ENCODE measurements around the gene MRPS24. TPM values are rescaled to one million over a fixed set of nuclear protein-coding genes. Genes with fewer than 3 reads are reported as not detected.

The MRPS24 gene
- total and polyA plus RNA-seq, 2 of the 13 experiments (the other 11 are each of a cell fraction or from before 2014, with no cell fraction given), result 135 to 162 TPM

GRCh38 chr7:43855176-43855575 is 14.1 kb downstream of the MRPS24 start:
- intact Hi-C loops (cut with micrococcal nuclease; ENCODE audit: unreplicated experiment) (no loop called here), in situ Hi-C loops (cut with HindIII; ENCODE audit: extremely low pct_ligation_motif_present, low pct_unique_long_range_greater_than_20kb) (no loop called here)
- Histone ChIP-seq H3K9ac (ENCODE audit: insufficient read depth, low read depth, low read length) (no peak overlapping the region), H3K4me1 (ENCODE audit: insufficient read depth, low read length) (peaks cover 9% of the 10 kb centered on the region; the same call in 1 of the 2 replicates), H3K79me2 (ENCODE audit: insufficient read depth, low read length) (no peaks in the 10 kb centered on the region), H3K36me3 (replicated peaks in 1 of 2; ENCODE audit: control insufficient read depth in 1 of 2, insufficient read depth in 2 of 2, low read length in 2 of 2) (no peaks in the 10 kb centered on the region; a peak in 1 of 5 replicates), H4K20me1 (ENCODE audit: insufficient read depth, low read length) (no peaks in the 10 kb centered on the region), H2AFZ (ENCODE audit: low read length) (no peak overlapping the region), H3K27ac (ENCODE audit: extremely low read length, insufficient read depth, low read length) (no peak overlapping the region), H3K4me3 (replicated peaks in 1 of 3; ENCODE audit: insufficient read depth in 1 of 3, low read depth in 2 of 3, low read length in 3 of 3) (no peak overlapping the region), H3K4me2 (ENCODE audit: low read depth, low read length) (no peak overlapping the region), H3K27me3 (ENCODE audit: control insufficient read depth in 1 of 2, insufficient read depth in 2 of 2, low read length in 2 of 2) (no peaks in the 10 kb centered on the region; a peak in 1 of 5 replicates), H3K9me3 (ENCODE audit: low read length) (no peaks in the 10 kb centered on the region)
- TF ChIP-seq ZNF432 (CRISPR knock-in tag; IDR thresholded peaks at IDR 0.05; ENCODE audit: borderline replicate concordance), result no peak
- TF ChIP-seq SKI (IDR thresholded peaks at IDR 0.05; ENCODE audit: partially characterized antibody), result peak; percentile 90
- TF ChIP-seq NCOR1 (IDR thresholded peaks at IDR 0.05; ENCODE audit: borderline replicate concordance, low read length), result peak; percentile 73; the same call in 1 of the 2 replicates
- no peak for TF ChIP-seq ATF7 (IDR thresholded peaks at IDR 0.05)
- no peak for TF ChIP-seq ATF7 (CRISPR knock-in tag; IDR thresholded peaks at IDR 0.05)
- no peak for TF ChIP-seq TGIF2 (CRISPR knock-in tag; IDR thresholded peaks at IDR 0.05)
- TF ChIP-seq RXRA (CRISPR knock-in tag; IDR thresholded peaks at IDR 0.05), result peak; percentile 44; the same call in 1 of the 2 replicates
- no peak for TF ChIP-seq ZNF251 (CRISPR knock-in tag; IDR thresholded peaks at IDR 0.05)
- TF ChIP-seq USF2 (IDR thresholded peaks at IDR 0.05; ENCODE audit: low read depth, low read length), result no peak
- no peak for TF ChIP-seq USF2 (CRISPR knock-in tag; IDR thresholded peaks at IDR 0.05; ENCODE audit: borderline replicate concordance)
- TF ChIP-seq ELF1 (CRISPR knock-in tag; IDR thresholded peaks at IDR 0.05), result no peak
- peak; percentile 87 for TF ChIP-seq RARA (CRISPR knock-in tag; IDR thresholded peaks at IDR 0.05)
- TF ChIP-seq ZNF282 (IDR thresholded peaks at IDR 0.05; ENCODE audit: partially characterized antibody), result no peak
- TF ChIP-seq TBL1XR1 (IDR thresholded peaks at IDR 0.05; ENCODE audit: borderline replicate concordance, low read length, partially characterized antibody), result peak; percentile 73
- TF ChIP-seq ZNF546 (CRISPR knock-in tag; conservative IDR thresholded peaks at IDR 0.05), result no peak
- no peak for TF ChIP-seq TEAD3 (CRISPR knock-in tag; optimal IDR thresholded peaks at IDR 0.05; ENCODE audit: borderline replicate concordance)
- TF ChIP-seq SOX5 (CRISPR knock-in tag; IDR thresholded peaks at IDR 0.05; ENCODE audit: borderline replicate concordance), result no peak
- no peak for TF ChIP-seq ZNF430 (CRISPR knock-in tag; IDR thresholded peaks at IDR 0.05)
- no peak for FAIRE-seq
- no TSS peak for BruUV-seq (replicated peaks)
- DNase-seq (ENCODE audit: low spot score), result no peak
- POLR2A ChIA-PET, result no interaction called here
- CTCF ChIA-PET (ENCODE audit: low intra/inter-chr PET ratio, low total read pairs), result no interaction called here
- ATAC-seq, result no peak

All from HepG2 (cell line).